ENCODE measurements around the gene NDFIP1. TPM values are rescaled to one million over a fixed set of nuclear protein-coding genes. Genes with fewer than 3 reads are reported as not detected.

Gene NDFIP1
- total RNA-seq, 4 donors from 2014 or later, result 91.7 to 101 (median 97.0) TPM

- no peak for TF ChIP-seq CTCF (IDR thresholded peaks at IDR 0.05; ENCODE audit: low read depth)
Measured at GRCh38 chr5:142145106-142145900, 36.7 kb downstream of the NDFIP1 start.

- TF ChIP-seq CTCF (IDR thresholded peaks at IDR 0.05; ENCODE audit: low read depth), result no peak
Measured at GRCh38 chr5:142149363-142149762, 40.8 kb downstream of the NDFIP1 start.

- TF ChIP-seq CTCF (IDR thresholded peaks at IDR 0.05; ENCODE audit: low read depth), result no peak
Measured at GRCh38 chr5:142150431-142150830, 41.9 kb downstream of the NDFIP1 start.

- TF ChIP-seq CTCF (IDR thresholded peaks at IDR 0.05; ENCODE audit: low read depth), result no peak
Measured at GRCh38 chr5:142151436-142152383, 43.1 kb downstream of the NDFIP1 start.

GRCh38 chr5:142152384-142152732 is 43.8 kb downstream of the NDFIP1 start:
- TF ChIP-seq CTCF (IDR thresholded peaks at IDR 0.05; ENCODE audit: low read depth), result no peak

- no peak for TF ChIP-seq CTCF (IDR thresholded peaks at IDR 0.05; ENCODE audit: low read depth)
Measured at GRCh38 chr5:142153674-142154448, 45.3 kb downstream of the NDFIP1 start.
